Measurements from ENCODE around the gene PEDS1. TPM values are rescaled to one million over a fixed set of nuclear protein-coding genes. Genes with fewer than 3 reads are reported as not detected.
A peak's percentile ranks its signal among the peaks of the same experiment; 100 is the strongest.

PEDS1 gene
- total and polyA plus RNA-seq, 2 of the 4 experiments (the other 2 are of a cell fraction) = 24.0 to 59.9 TPM

DNA sequence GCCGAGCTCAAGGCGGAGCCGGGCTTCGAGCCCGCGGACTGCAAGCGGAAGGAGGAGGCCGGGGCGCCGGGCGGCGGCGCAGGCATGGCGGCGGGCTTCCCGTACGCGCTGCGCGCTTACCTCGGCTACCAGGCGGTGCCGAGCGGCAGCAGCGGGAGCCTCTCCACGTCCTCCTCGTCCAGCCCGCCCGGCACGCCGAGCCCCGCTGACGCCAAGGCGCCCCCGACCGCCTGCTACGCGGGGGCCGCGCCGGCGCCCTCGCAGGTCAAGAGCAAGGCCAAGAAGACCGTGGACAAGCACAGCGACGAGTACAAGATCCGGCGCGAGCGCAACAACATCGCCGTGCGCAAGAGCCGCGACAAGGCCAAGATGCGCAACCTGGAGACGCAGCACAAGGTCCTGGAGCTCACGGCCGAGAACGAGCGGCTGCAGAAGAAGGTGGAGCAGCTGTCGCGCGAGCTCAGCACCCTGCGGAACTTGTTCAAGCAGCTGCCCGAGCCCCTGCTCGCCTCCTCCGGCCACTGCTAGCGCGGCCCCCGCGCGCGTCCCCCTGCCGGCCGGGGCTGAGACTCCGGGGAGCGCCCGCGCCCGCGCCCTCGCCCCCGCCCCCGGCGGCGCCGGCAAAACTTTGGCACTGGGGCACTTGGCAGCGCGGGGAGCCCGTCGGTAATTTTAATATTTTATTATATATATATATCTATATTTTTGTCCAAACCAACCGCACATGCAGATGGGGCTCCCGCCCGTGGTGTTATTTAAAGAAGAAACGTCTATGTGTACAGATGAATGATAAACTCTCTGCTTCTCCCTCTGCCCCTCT is 38.2 kb upstream of the PEDS1 start:
- DNase-seq = peak; percentile 28
- CTCF ChIA-PET = interaction anchor here (0.8 to 1.1 kb wide), 2 partner anchors 230 to 381 kb away, joined by 3 read pairs; no protein-coding TSS in a partner anchor

More for the DNA sequence above, 38.2 kb upstream of the PEDS1 start:
- H2AK5ac ChIP-seq (ENCODE audit: low read depth, low read length) = peak overlapping the region; percentile 97
- H4K91ac ChIP-seq (ENCODE audit: insufficient read depth, low read depth, low read length) = peak overlapping the region; percentile 94
- H3K9ac ChIP-seq (ENCODE audit: low read depth, low read length) = peak overlapping the region; percentile 100
- peak overlapping the region; percentile 90 for H2AK9ac ChIP-seq (replicated peaks; ENCODE audit: low read depth, low read length, poor library complexity)
- dilution Hi-C loops (cut with HindIII; ENCODE audit: low sequenced_read_pairs, unreplicated experiment) = no loop called here
- H2BK120ac ChIP-seq (ENCODE audit: low read depth, low read length) = peak overlapping the region; percentile 87
- H3K23ac ChIP-seq (ENCODE audit: low read depth, low read length) = peak overlapping the region; percentile 98
- BruUV-seq (replicated peaks) = no TSS peak
- ATAC-seq (ENCODE audit: low read depth) = peak; percentile 1
- H4K5ac ChIP-seq (ENCODE audit: low read depth, low read length) = peak overlapping the region; percentile 75
- peak overlapping the region; percentile 98 for H3K4ac ChIP-seq (ENCODE audit: low read depth, low read length)
- H3K36me3 ChIP-seq (ENCODE audit: control insufficient read depth, insufficient read depth, low read length) = peaks cover 30% of the 10 kb centered on the region
- WGBS, 2 experiments (ENCODE audit: extremely low coverage in 2 of 2, insufficient read length in 1 of 2) = 0% methylated on average over 51 of the region's 96 CpGs; no CpG with 5 or more reads in 1 of the 2 experiments
- in situ Hi-C loops (cut with MboI; ENCODE audit: low sequenced_read_pairs) = loop anchor here (5.0 kb wide), 2 partner anchors 116 to 191 kb away; no protein-coding TSS in a partner anchor
- peak overlapping the region; percentile 93 for H3K56ac ChIP-seq (ENCODE audit: extremely low read depth, insufficient read depth, low read length)
- peak overlapping the region; percentile 99 for H3K14ac ChIP-seq (replicated peaks; ENCODE audit: low read depth, low read length)
- POLR2A ChIA-PET (ENCODE audit: unreplicated experiment) = interaction anchor here (0.6 to 1.1 kb wide), 3 partner anchors 94 to 258 kb away, joined by 3 to 4 read pairs (median 4); no protein-coding TSS in a partner anchor
- peaks cover 8 to 44% of the 10 kb centered on the region in 2 experiments for H3K79me1 ChIP-seq (ENCODE audit: low read depth in 1 of 2, low read length in 2 of 2)
- peak overlapping the region; percentile 100 for H3K27ac ChIP-seq (ENCODE audit: insufficient read depth, low read length)
- intact Hi-C loops (cut with micrococcal nuclease) = loop anchor here (2.0 to 5.0 kb wide), 3 partner anchors 33 to 101 kb away; no protein-coding TSS in a partner anchor
- peak overlapping the region; percentile 74 to 89; a peak in 3 of 4 replicates for H4K8ac ChIP-seq (ENCODE audit: low read depth in 2 of 2, low read length in 2 of 2)
- peaks cover 52% of the 10 kb centered on the region for H4K20me1 ChIP-seq (ENCODE audit: insufficient read depth, low read length)
- H3K4me3 ChIP-seq (ENCODE audit: insufficient read depth, low read depth, low read length) = peak overlapping the region; percentile 95
- H3K27me3 ChIP-seq (ENCODE audit: control insufficient read depth, insufficient read depth, low read length) = no peaks in the 10 kb centered on the region
- H3K18ac ChIP-seq (ENCODE audit: low read depth, low read length) = peak overlapping the region; percentile 66
- no peak overlapping the region for H2BK15ac ChIP-seq (ENCODE audit: low read depth, low read length)
- peaks cover 10% of the 10 kb centered on the region for H3K9me1 ChIP-seq (ENCODE audit: insufficient read depth, low read length)
- H2AFZ ChIP-seq (replicated peaks; ENCODE audit: low read length, poor library complexity) = peak overlapping the region; percentile 68
- H3K9me3 ChIP-seq (ENCODE audit: control insufficient read depth, insufficient read depth, low read length) = no peaks in the 10 kb centered on the region
- peaks cover 17% of the 10 kb centered on the region for H3K4me1 ChIP-seq (ENCODE audit: control insufficient read depth, insufficient read depth, low read length)
- H3K4me2 ChIP-seq (ENCODE audit: low read depth, low read length) = peak overlapping the region; percentile 31
- no peak overlapping the region for H2BK20ac ChIP-seq (ENCODE audit: low read depth, low read length)
- H2BK5ac ChIP-seq (ENCODE audit: low read depth, low read length, poor library complexity, severe bottlenecking) = peak overlapping the region; percentile 98
- TF ChIP-seq RFX5 (IDR thresholded peaks at IDR 0.05; ENCODE audit: low read depth, low read length) = no peak
- peak; percentile 89; the same call in 1 of the 2 replicates for TF ChIP-seq CHD1 (IDR thresholded peaks at IDR 0.05; ENCODE audit: low read depth, low read length)
- TF ChIP-seq POLR2A (IDR thresholded peaks at IDR 0.05; ENCODE audit: low read depth, low read length) = peak; percentile 75
- TF ChIP-seq CEBPB (IDR thresholded peaks at IDR 0.05; ENCODE audit: low read depth, low read length) = no peak
- TF ChIP-seq, protein P1, sequence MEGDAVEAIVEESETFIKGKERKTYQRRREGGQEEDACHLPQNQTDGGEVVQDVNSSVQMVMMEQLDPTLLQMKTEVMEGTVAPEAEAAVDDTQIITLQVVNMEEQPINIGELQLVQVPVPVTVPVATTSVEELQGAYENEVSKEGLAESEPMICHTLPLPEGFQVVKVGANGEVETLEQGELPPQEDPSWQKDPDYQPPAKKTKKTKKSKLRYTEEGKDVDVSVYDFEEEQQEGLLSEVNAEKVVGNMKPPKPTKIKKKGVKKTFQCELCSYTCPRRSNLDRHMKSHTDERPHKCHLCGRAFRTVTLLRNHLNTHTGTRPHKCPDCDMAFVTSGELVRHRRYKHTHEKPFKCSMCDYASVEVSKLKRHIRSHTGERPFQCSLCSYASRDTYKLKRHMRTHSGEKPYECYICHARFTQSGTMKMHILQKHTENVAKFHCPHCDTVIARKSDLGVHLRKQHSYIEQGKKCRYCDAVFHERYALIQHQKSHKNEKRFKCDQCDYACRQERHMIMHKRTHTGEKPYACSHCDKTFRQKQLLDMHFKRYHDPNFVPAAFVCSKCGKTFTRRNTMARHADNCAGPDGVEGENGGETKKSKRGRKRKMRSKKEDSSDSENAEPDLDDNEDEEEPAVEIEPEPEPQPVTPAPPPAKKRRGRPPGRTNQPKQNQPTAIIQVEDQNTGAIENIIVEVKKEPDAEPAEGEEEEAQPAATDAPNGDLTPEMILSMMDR (conservative IDR thresholded peaks at IDR 0.05; ENCODE audit: low read depth, low read length) = peak; percentile 25; the same call in 1 of the 2 replicates
- TF ChIP-seq, protein P2, sequence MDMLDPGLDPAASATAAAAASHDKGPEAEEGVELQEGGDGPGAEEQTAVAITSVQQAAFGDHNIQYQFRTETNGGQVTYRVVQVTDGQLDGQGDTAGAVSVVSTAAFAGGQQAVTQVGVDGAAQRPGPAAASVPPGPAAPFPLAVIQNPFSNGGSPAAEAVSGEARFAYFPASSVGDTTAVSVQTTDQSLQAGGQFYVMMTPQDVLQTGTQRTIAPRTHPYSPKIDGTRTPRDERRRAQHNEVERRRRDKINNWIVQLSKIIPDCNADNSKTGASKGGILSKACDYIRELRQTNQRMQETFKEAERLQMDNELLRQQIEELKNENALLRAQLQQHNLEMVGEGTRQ (IDR thresholded peaks at IDR 0.05; ENCODE audit: low read depth, low read length) = no peak
- TF ChIP-seq SMC3 (IDR thresholded peaks at IDR 0.05; ENCODE audit: low read depth, low read length) = peak; percentile 2; the same call in 1 of the 2 replicates
- peak; percentile 4; the same call in 1 of the 2 replicates for TF ChIP-seq MXI1 (IDR thresholded peaks at IDR 0.05; ENCODE audit: borderline replicate concordance, low read depth, low read length)

All from IMR-90 (cell line).